G401 (cell line): Measurements from ENCODE around the gene AGBL1. TPM values are rescaled to one million over a fixed set of nuclear protein-coding genes. Genes with fewer than 3 reads are reported as not detected.

Experiments
- DNase-seq: peaks from one replicate; pipeline ENCODE4 v3.0.0-alpha.2; 2015; ENCODE audit warnings: low spot score
- in situ Hi-C: cut with HindIII; loops from 2 replicates; pipeline ENCODE4 v1.10.0; 2016; ENCODE audit warnings: low sequenced_read_pairs, mixed read lengths
- total RNA-seq: library from RNA; depleted of rRNA; stranded (reverse); fragments of >200 nt; shearing (Covaris generic); gene quantifications from 2 replicates; pipeline ENCODE4 v1.2.3, GENCODE V29; 2014

AGBL1 gene
- total RNA-seq, 1 experiment from 2014 or later = not detected

- in situ Hi-C loops = no loop called here
These were observed 516.1 kb downstream of the AGBL1 start for GRCh38 chr15:86595741-86596140.

GRCh38 chr15:86603466-86603865 is 523.8 kb downstream of the AGBL1 start:
- in situ Hi-C loops = no loop called here
- no peak for DNase-seq

More at GRCh38 chr15:86595741-86596140, 516.1 kb downstream of the AGBL1 start:
- no peak for DNase-seq

GRCh38 chr15:86608461-86609205 is 529.0 kb downstream of the AGBL1 start:
- in situ Hi-C loops = no loop called here
- no peak for DNase-seq

- no peak for DNase-seq
- in situ Hi-C loops = no loop called here
These were observed 529.6 kb downstream of the AGBL1 start for GRCh38 chr15:86609275-86609674.

- in situ Hi-C loops = no loop called here
- DNase-seq = no peak
These were observed 530.4 kb downstream of the AGBL1 start for GRCh38 chr15:86610038-86610437.

GRCh38 chr15:86611417-86612040 is 531.9 kb downstream of the AGBL1 start:
- DNase-seq = no peak
- in situ Hi-C loops = no loop called here

GRCh38 chr15:86615411-86615810 is 535.7 kb downstream of the AGBL1 start:
- DNase-seq = no peak
- in situ Hi-C loops = no loop called here

GRCh38 chr15:86615816-86616215 is 536.1 kb downstream of the AGBL1 start:
- no peak for DNase-seq
- in situ Hi-C loops = no loop called here

- in situ Hi-C loops = no loop called here
- DNase-seq = no peak
These were observed 537.1 kb downstream of the AGBL1 start for GRCh38 chr15:86616771-86617170.

- in situ Hi-C loops = no loop called here
These were observed 540.5 kb downstream of the AGBL1 start for GRCh38 chr15:86620157-86620556.

GRCh38 chr15:86620641-86621349 is 541.1 kb downstream of the AGBL1 start:
- in situ Hi-C loops = no loop called here

More at GRCh38 chr15:86620157-86620556, 540.5 kb downstream of the AGBL1 start:
- DNase-seq = no peak

GRCh38 chr15:86623236-86623635 is 543.6 kb downstream of the AGBL1 start:
- DNase-seq = no peak
- in situ Hi-C loops = no loop called here

More at GRCh38 chr15:86620641-86621349, 541.1 kb downstream of the AGBL1 start:
- no peak for DNase-seq

GRCh38 chr15:86624261-86625036 is 544.8 kb downstream of the AGBL1 start:
- in situ Hi-C loops = no loop called here
- peak; percentile 64 for DNase-seq

- DNase-seq = no peak
- in situ Hi-C loops = no loop called here
These were observed 550.0 kb downstream of the AGBL1 start for GRCh38 chr15:86629409-86630356.

- no peak for DNase-seq
- in situ Hi-C loops = no loop called here
These were observed 551.3 kb downstream of the AGBL1 start for GRCh38 chr15:86630946-86631345.

- in situ Hi-C loops = no loop called here
- no peak for DNase-seq
These were observed 554.5 kb downstream of the AGBL1 start for GRCh38 chr15:86634146-86634545.

GRCh38 chr15:86634992-86635638 is 555.4 kb downstream of the AGBL1 start:
- in situ Hi-C loops = no loop called here
- DNase-seq = no peak

GRCh38 chr15:86644339-86644738 is 564.7 kb downstream of the AGBL1 start:
- DNase-seq = no peak
- in situ Hi-C loops = no loop called here
